Mucosa of descending colon (tissue), 3 donors: ENCODE results near the gene NHERF1. TPM values are rescaled to one million over a fixed set of nuclear protein-coding genes. Genes with fewer than 3 reads are reported as not detected.

Experiments
- ATAC-seq: fragments of 200-7000 bp; cut with Tn5 transposase; one replicate; pipeline ENCODE4 v1.9.1; 2020; ENCODE audit warnings: mild to moderate bottlenecking, moderate library complexity
- DNase-seq, 3 donors: peaks; one replicate each; pipeline ENCODE4 v3.0.0-alpha.2; 2020
- H3K36me3 ChIP-seq: fragments of 200-600 bp; one replicate; pipeline ENCODE4 v1.8.0; 2021; ENCODE audit warnings: low read depth, mild to moderate bottlenecking
- H3K4me1 ChIP-seq: fragments of 200-600 bp; one replicate; pipeline ENCODE4 v1.8.0; 2021; ENCODE audit warnings: low read depth, mild to moderate bottlenecking
- H3K4me3 ChIP-seq: fragments of 200-600 bp; one replicate; pipeline ENCODE4 v1.8.0; 2021; ENCODE audit warnings: mild to moderate bottlenecking
- H3K9me3 ChIP-seq: fragments of 200-600 bp; one replicate; pipeline ENCODE4 v1.8.0; 2021; ENCODE audit warnings: mild to moderate bottlenecking
- intact Hi-C, 2 donors: fragments of 100-400 bp; cut with DNase I in 1 of 2; cut with micrococcal nuclease in 1 of 2; formaldehyde crosslinking; loops; one replicate each; pipeline versions ENCODE4 v1.11.0 to v1.11.1; 2022; cut with DNase I, micrococcal nuclease
- microRNA-seq: library from miRNA; unstranded; fragments of <30 nt; microRNA quantifications from one replicate; pipeline ENCODE4, GENCODE V29; 2019
- total RNA-seq, 3 donors: library from RNA; stranded (reverse); fragmentation: NEBNext Ultra II Directional in 2 of 3; extraction: Animal tissue kit (Norgen Biotek cat#: 25700) in 2 of 3; gene quantifications; one replicate each; pipeline versions ENCODE4 v1.2.1 to v1.2.4, GENCODE V29; 2021 to 2023
- TF ChIP-seq, protein P1 (sequence below): fragments of 200-600 bp; IDR thresholded peaks from one replicate; pipeline ENCODE4 v1.8.0; 2022; ENCODE audit warnings: antibody characterized with exemption, mild to moderate bottlenecking
- donor health status: DM: no; HTN: no; CAD: no; lungs with moderate emphysema.
- donor health status: DM: no; HTN: no; CAD: no.
- donor health status: DM: no; HTN: yes; CAD: no.

NHERF1 gene
- total RNA-seq, 3 donors from 2014 or later: 109 to 281 (median 164) TPM

DNA sequence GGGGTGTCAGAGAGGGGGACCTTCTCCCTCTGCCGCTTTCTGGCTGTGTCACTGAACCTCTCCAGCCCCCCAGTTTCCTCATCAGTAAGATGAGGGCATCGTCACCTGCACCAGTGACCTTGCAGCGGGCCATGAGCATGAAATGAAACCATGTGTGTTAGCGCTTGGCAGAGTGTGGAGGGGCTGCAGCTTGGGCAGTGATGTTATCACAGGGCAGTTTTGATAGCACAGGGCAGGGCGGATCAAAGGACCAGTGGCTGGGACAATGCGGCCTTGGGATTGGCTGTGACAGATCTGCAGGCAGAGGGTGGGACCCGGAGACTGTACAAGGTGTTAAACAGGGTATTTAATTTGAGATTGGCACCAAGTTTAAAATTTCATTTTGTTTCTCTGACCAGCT, 66.6 kb downstream of the NHERF1 start:
- TF ChIP-seq, protein P1, sequence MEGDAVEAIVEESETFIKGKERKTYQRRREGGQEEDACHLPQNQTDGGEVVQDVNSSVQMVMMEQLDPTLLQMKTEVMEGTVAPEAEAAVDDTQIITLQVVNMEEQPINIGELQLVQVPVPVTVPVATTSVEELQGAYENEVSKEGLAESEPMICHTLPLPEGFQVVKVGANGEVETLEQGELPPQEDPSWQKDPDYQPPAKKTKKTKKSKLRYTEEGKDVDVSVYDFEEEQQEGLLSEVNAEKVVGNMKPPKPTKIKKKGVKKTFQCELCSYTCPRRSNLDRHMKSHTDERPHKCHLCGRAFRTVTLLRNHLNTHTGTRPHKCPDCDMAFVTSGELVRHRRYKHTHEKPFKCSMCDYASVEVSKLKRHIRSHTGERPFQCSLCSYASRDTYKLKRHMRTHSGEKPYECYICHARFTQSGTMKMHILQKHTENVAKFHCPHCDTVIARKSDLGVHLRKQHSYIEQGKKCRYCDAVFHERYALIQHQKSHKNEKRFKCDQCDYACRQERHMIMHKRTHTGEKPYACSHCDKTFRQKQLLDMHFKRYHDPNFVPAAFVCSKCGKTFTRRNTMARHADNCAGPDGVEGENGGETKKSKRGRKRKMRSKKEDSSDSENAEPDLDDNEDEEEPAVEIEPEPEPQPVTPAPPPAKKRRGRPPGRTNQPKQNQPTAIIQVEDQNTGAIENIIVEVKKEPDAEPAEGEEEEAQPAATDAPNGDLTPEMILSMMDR: no peak
- intact Hi-C loops: no loop called here
- no peaks in the 10 kb centered on the region for H3K4me1 ChIP-seq
- no peaks in the 10 kb centered on the region for H3K36me3 ChIP-seq
- DNase-seq: no peak
- no peak for ATAC-seq
- no peaks in the 10 kb centered on the region for H3K9me3 ChIP-seq
- H3K4me3 ChIP-seq: no peak overlapping the region

DNA sequence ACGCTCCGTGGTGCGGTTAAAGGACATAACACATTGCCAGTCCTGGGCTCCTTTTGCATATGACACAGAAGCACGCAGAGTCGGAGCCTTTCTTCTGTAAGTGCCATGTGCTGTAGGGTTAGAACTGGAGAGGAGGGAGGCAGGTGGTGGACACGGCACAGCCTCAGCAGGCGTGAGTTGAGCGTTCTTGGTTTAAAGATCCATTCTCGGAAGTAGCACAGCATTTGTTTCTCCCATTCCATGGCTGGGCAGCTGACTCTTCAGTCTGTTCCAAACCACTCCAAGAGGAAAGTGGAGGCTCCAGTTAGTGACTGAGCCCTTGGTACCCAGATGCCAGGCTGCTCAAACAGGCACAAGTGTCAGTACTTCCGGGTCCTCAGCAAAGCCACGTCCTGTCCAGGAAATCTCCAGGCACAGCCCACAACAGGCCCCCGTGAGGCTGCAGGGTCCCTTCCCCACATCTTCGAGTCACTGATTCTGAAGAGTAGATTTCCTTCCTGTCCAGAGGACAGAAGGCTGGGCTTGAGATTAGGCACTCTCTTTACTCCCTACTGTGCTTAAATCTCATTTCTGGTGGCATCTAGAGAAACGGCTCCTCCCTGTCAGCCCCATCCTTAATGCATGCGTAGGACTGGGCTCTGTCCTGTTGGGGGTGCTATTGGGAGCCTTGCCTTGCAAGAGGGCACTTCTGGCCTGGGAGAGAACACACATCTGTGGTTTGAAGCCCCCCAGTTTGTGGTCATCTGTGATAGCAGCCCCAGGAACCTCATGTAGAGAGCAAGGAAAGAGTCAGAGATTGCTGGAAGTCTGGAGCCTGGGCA, 67.3 kb downstream of the NHERF1 start:
- Histone ChIP-seq H3K4me3 (no peak overlapping the region), H3K36me3 (no peaks in the 10 kb centered on the region), H3K9me3 (no peaks in the 10 kb centered on the region), H3K4me1 (no peaks in the 10 kb centered on the region)
- no peak for ATAC-seq
- no peak for DNase-seq
- intact Hi-C loops: no loop called here
- TF ChIP-seq, protein P1: no peak

DNA sequence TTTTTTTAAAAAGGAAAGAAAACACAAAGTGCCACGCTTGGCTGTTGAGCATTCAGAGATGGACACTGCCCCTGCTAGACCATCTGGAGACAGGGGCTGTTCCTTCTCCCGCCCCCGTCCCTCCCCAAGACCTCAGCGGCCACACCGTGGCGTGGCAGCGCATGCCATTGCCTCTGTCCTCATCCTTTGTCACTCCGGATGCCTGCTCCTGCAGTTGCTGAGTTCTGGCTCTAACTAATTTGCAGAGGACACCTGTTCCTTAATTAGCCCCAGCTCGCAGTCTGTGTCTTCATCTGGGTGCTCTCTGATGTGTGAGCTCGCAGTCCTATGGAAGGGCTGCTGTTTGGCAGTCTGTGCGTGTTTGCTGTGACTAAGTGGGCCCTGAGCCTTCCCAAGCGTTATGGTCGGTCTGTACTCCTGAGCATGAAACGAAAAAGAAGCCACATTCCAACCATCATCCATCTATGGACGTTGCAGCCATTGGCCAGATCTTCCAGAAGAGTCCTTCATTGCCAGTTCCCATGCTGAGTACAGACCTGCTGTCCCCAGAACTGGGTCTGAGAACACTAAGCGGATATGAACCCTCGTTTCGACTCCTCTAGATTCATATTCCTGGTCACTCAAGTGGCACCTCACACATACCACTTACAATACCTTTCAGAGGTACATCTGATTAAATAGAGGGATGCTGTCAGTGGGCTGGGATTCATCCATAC, 68.6 kb downstream of the NHERF1 start:
- ATAC-seq (no peak), DNase-seq (no peak)
- Histone ChIP-seq H3K4me3 (no peak overlapping the region), H3K4me1 (no peaks in the 10 kb centered on the region), H3K9me3 (no peaks in the 10 kb centered on the region), H3K36me3 (no peaks in the 10 kb centered on the region)
- intact Hi-C loops: no loop called here
- TF ChIP-seq, protein P1: no peak

DNA sequence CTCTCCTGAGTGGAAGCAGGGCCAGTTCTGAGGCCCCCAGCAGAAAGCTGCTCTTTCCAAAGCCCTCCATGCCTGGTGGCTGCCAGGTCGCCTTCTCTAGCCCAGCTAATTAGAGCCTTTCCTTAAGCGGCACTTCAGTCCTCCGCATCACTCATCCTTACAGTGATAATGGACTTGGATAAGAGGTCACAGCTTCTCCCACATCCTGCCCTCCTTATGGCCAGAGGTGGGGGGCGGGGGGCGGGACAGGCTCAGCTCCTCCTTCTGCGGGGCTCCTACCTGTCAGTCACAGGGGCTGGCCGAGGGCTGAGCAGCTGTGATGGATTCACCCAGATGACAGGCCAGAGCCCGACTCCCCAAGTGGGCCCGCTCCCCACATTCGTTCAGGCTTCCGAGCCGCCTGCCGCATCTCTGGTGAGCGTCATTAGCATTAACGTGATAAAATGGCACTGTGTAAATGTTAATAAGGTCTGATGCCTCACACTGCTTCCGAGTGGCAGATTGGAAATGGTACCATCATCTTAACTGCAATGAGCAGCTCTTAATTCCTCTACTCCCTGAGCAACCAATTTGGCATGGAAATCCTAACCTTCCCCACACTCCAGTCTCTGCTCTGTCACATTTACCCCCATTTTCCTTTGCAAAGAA, 70.0 kb downstream of the NHERF1 start:
- Histone ChIP-seq H3K9me3 (no peaks in the 10 kb centered on the region), H3K4me3 (no peak overlapping the region), H3K4me1 (no peaks in the 10 kb centered on the region), H3K36me3 (no peaks in the 10 kb centered on the region)
- no peak for DNase-seq
- ATAC-seq: no peak
- TF ChIP-seq, protein P1: no peak
- intact Hi-C loops: no loop called here

Small RNAs within 50 kb of the gene (microRNA-seq; reads per million reads assigned to microRNA genes)
- gene MIR3615: 50.5 reads per million, percentile 54 among the genes with 10 or more reads in this experiment

Other genes with a start within 250 kb of the NHERF1 start
- under 1 TPM in 2 of 3 donors, not detected in 1; 0.27 to 0.28 TPM for gene CD300LB, start 217.2 kb upstream of the NHERF1 start, total RNA-seq
- 1 to 10 TPM in 1 of 3 donors, under 1 TPM in 2; 0.26 to 1.7 (median 0.95) TPM for gene CD300C, start 202.5 kb upstream of the NHERF1 start, total RNA-seq
- gene CD300H, start 181.1 kb upstream of the NHERF1 start, total RNA-seq: not detected
- not detected for gene CD300LD, start 156.3 kb upstream of the NHERF1 start, total RNA-seq
- gene CD300E, start 124.9 kb upstream of the NHERF1 start, total RNA-seq: under 1 TPM in 2 of 3 donors, not detected in 1; 0.47 to 0.53 TPM
- 1 to 10 TPM; 2.0 TPM for gene CD300LF, start 35.7 kb upstream of the NHERF1 start, total RNA-seq
- gene RAB37, start 11.4 kb upstream of the NHERF1 start, total RNA-seq: 1 to 10 TPM; 4.3 to 9.8 (median 9.0) TPM
- gene NAT9, start 27.7 kb downstream of the NHERF1 start, total RNA-seq: 10 to 100 TPM; 35.8 to 40.6 (median 39.8) TPM
- 1 to 10 TPM in 1 of 3 donors, under 1 TPM in 2; 0.35 to 1.4 (median 0.55) TPM for gene GRIN2C, start 111.3 kb downstream of the NHERF1 start, total RNA-seq
- 10 to 100 TPM; 10.6 to 14.8 (median 12.0) TPM for gene FDXR, start 124.4 kb downstream of the NHERF1 start, total RNA-seq
- 1 to 10 TPM in 2 of 3 donors, under 1 TPM in 1; 0.14 to 4.2 (median 1.1) TPM for gene FADS6, start 145.0 kb downstream of the NHERF1 start, total RNA-seq
- gene USH1G, start 174.6 kb downstream of the NHERF1 start, total RNA-seq: not detected
- 100 to 1,000 TPM in 1 of 3 donors, 10 to 100 TPM in 2; 15.3 to 135 (median 54.0) TPM for gene OTOP2, start 175.6 kb downstream of the NHERF1 start, total RNA-seq
- 1 to 10 TPM in 2 of 3 donors, under 1 TPM in 1; 0.38 to 2.8 (median 1.5) TPM for gene OTOP3, start 187.3 kb downstream of the NHERF1 start, total RNA-seq
- 10 to 100 TPM; 29.9 to 56.9 (median 47.4) TPM for gene HID1, start 224.1 kb downstream of the NHERF1 start, total RNA-seq
- gene CDR2L, start 239.0 kb downstream of the NHERF1 start, total RNA-seq: 10 to 100 TPM in 1 of 3 donors, 1 to 10 TPM in 2; 2.2 to 14.0 (median 3.1) TPM